Tibial nerve (tissue), 4 donors: ENCODE results near the gene IFI30. TPM values are rescaled to one million over a fixed set of nuclear protein-coding genes. Genes with fewer than 3 reads are reported as not detected.

Experiments
- DNase-seq, 2 donors: peaks; one replicate each; pipeline ENCODE4 v3.0.0-alpha.2; 2019; ENCODE audit warnings: low spot score in 2 of 2
- H3K27ac ChIP-seq, 4 donors: fragments of 200-600 bp; sonication (generic) in 3 of 4; one replicate each; pipeline ENCODE4 v1.5.1; 2017 to 2019; ENCODE audit warnings: mild to moderate bottlenecking in 1 of 4
- H3K27me3 ChIP-seq, 2 donors: fragments of 200-600 bp; sonication (generic) in 1 of 2; one replicate each; pipeline versions ENCODE4 v1.5.1 to v1.6.0; 2017 to 2019
- H3K36me3 ChIP-seq, 3 donors: fragments of 200-600 bp; sonication (generic); one replicate each; pipeline ENCODE4 v1.5.1; 2018 to 2019
- H3K4me1 ChIP-seq, 4 donors: fragments of 200-600 bp; sonication (generic) in 3 of 4; one replicate each; pipeline ENCODE4 v1.5.1; 2017 to 2019
- H3K4me3 ChIP-seq, 4 donors: fragments of 200-600 bp; sonication (generic) in 3 of 4; one replicate each; pipeline ENCODE4 v1.5.1; 2017 to 2019; ENCODE audit warnings: mild to moderate bottlenecking in 1 of 4, moderate library complexity in 1 of 4
- H3K9me3 ChIP-seq, 4 donors: fragments of 200-600 bp; sonication (generic) in 3 of 4; one replicate each; pipeline ENCODE4 v1.5.1; 2017 to 2019
- CTCF ChIP-seq, 5 experiments: fragments of 200-600 bp in 3 of 5; fragments of 450-650 bp in 2 of 5; sonication (generic) in 3 of 5; IDR thresholded peaks; one replicate each; pipeline ENCODE4 v1.5.1; 2016 to 2019; ENCODE audit warnings: antibody characterized with exemption in 5 of 5, mild to moderate bottlenecking in 3 of 5, moderate library complexity in 2 of 5
- EP300 ChIP-seq, 2 donors: sonication (generic); formaldehyde crosslinking; IDR thresholded peaks; one replicate each; pipeline ENCODE4 v1.6.1; 2017; ENCODE audit warnings: antibody characterized with exemption in 2 of 2, mild to moderate bottlenecking in 1 of 2
- POLR2A ChIP-seq, 2 donors: fragments of 450-650 bp; IDR thresholded peaks; one replicate each; pipeline ENCODE4 v1.6.1; 2017; ENCODE audit warnings: antibody characterized with exemption in 2 of 2, mild to moderate bottlenecking in 2 of 2, moderate library complexity in 2 of 2
- WGBS, 2 donors: methylation state at CpG; one replicate each; pipeline ENCODE4 v1.1.5; 2018; 5-methylcytosine and 5-hydroxymethylcytosine counted together
- total RNA-seq, 4 donors: library from RNA; depleted of rRNA; stranded (reverse); fragments of >200 nt; gene quantifications; one replicate each; pipeline ENCODE4 v1.1.0, GENCODE V29; 2016

The IFI30 gene
- total RNA-seq, 4 donors from 2014 or later = 19.0 to 101 (median 29.4) TPM

GRCh38 chr19:18219911-18220631 is 46.5 kb downstream of the IFI30 start:
- H3K9me3 ChIP-seq = no peaks in the 10 kb centered on the region
- H3K4me3 ChIP-seq = no peak overlapping the region
- H3K4me1 ChIP-seq = peaks cover 0 to 18% (median 5%) of the 10 kb centered on the region in 4 donors
- 59 to 67% methylated on average over 27 to 28 of the region's 28 CpGs for WGBS, 2 donors
- H3K27ac ChIP-seq = no peak overlapping the region
- H3K27me3 ChIP-seq = peaks cover 0 to 34% of the 10 kb centered on the region in 2 donors
- H3K36me3 ChIP-seq = no peaks in the 10 kb centered on the region
- no peak for DNase-seq
- TF ChIP-seq CTCF (IDR thresholded peaks at IDR 0.05) (no peak), EP300 (IDR thresholded peaks at IDR 0.05) (no peak), POLR2A (IDR thresholded peaks at IDR 0.05) (no peak)

GRCh38 chr19:18220632-18221275 is 47.1 kb downstream of the IFI30 start:
- Histone ChIP-seq H3K27me3 (peaks cover 0 to 41% of the 10 kb centered on the region in 2 donors), H3K4me3 (no peak overlapping the region), H3K36me3 (no peaks in the 10 kb centered on the region), H3K4me1 (peaks cover 0 to 25% (median 12%) of the 10 kb centered on the region in 4 donors), H3K27ac (no peak overlapping the region), H3K9me3 (no peaks in the 10 kb centered on the region)
- 12 to 18% methylated on average over 9 to 15 of the region's 33 CpGs for WGBS, 2 donors
- TF ChIP-seq CTCF (IDR thresholded peaks at IDR 0.05) (no peak), POLR2A (IDR thresholded peaks at IDR 0.05) (no peak), EP300 (IDR thresholded peaks at IDR 0.05) (no peak)
- no peak for DNase-seq

- H3K4me1 ChIP-seq = peaks cover 0 to 31% (median 17%) of the 10 kb centered on the region in 4 donors
- peaks cover 0 to 54% of the 10 kb centered on the region in 2 donors for H3K27me3 ChIP-seq
- TF ChIP-seq POLR2A (IDR thresholded peaks at IDR 0.05) (no peak), CTCF (IDR thresholded peaks at IDR 0.05) (no peak), EP300 (IDR thresholded peaks at IDR 0.05) (no peak)
- H3K4me3 ChIP-seq = no peak overlapping the region
- H3K9me3 ChIP-seq = no peaks in the 10 kb centered on the region
- DNase-seq = no peak
- H3K36me3 ChIP-seq = no peaks in the 10 kb centered on the region
- WGBS, 2 donors = 86 to 88% methylated on average over 25 of the region's 25 CpGs
- H3K27ac ChIP-seq = no peak overlapping the region
Measured at GRCh38 chr19:18221815-18222725, 48.5 kb downstream of the IFI30 start.

GRCh38 chr19:18223860-18224524 is 50.4 kb downstream of the IFI30 start:
- WGBS, 2 donors = 5 to 7% methylated on average over 37 to 38 of the region's 39 CpGs
- peaks cover 0 to 31% (median 17%) of the 10 kb centered on the region in 4 donors for H3K4me1 ChIP-seq
- peak overlapping the region; percentile 10 to 50 (median 30) for H3K4me3 ChIP-seq
- no peak for TF ChIP-seq EP300 (IDR thresholded peaks at IDR 0.05)
- no peak for TF ChIP-seq CTCF (IDR thresholded peaks at IDR 0.05)
- TF ChIP-seq POLR2A (IDR thresholded peaks at IDR 0.05) = no peak
- H3K9me3 ChIP-seq = no peaks in the 10 kb centered on the region
- DNase-seq = no peak
- H3K36me3 ChIP-seq = no peaks in the 10 kb centered on the region
- peak overlapping the region in 1 of 4 donors; percentile 61 for H3K27ac ChIP-seq
- H3K27me3 ChIP-seq = peaks cover 0 to 73% of the 10 kb centered on the region in 2 donors
